GM20431 (cell line): ENCODE data around the gene HLA-DQA1.
"Not testable (repeated sequence)": the region's sequence is repeated elsewhere in the genome, so short reads cannot be mapped to it uniquely, and the experiment has no call there.

Experiments used
- in situ Hi-C: fragments of 300-500 bp; cut with MseI, MboI; formaldehyde crosslinking; loops from one replicate; pipeline ENCODE4 v1.15.0; 2020; ENCODE audit warnings: low sequenced_read_pairs; ENCODE audit not compliant: unreplicated experiment

Gene HLA-DQA1

DNA sequence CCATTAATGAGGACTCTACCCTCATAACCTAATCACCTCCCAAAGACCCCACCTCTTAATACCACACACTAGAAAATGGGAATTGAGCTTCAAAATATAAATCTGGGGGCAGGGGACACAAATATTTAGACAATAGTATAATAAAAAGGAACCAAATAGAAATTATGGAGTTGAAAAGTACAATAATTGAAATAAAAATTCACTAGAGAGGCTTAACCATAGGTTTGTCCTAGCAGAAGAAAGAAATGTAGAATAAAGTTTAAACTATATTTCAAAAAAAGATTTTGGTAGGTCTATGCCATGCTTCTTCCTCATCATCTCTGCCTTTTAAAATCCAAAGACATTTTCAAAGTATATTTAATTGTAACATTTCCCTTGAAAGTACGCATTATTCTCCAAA, 19.5 kb upstream of the HLA-DQA1 start:
- in situ Hi-C loops = no loop called here

DNA sequence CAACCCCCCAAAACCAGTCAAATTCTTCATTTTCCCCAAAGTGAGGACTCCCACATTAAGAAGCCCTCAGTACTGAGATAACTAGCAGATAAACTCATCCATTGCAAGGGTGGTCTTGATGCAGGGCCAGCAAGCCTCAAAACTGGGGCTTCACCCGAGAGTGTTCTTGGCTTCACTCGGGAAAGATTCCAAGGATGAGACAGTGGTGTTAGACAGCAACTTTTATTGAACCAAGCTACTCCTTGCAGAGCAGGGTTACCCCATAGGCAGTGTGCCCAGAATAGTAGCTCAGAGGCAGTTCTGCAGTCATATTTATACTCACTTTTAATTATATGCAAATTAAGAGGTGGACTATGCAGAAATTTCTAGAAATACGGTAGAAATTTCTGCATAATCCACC, 15.8 kb upstream of the HLA-DQA1 start:
- in situ Hi-C loops = no loop called here

DNA sequence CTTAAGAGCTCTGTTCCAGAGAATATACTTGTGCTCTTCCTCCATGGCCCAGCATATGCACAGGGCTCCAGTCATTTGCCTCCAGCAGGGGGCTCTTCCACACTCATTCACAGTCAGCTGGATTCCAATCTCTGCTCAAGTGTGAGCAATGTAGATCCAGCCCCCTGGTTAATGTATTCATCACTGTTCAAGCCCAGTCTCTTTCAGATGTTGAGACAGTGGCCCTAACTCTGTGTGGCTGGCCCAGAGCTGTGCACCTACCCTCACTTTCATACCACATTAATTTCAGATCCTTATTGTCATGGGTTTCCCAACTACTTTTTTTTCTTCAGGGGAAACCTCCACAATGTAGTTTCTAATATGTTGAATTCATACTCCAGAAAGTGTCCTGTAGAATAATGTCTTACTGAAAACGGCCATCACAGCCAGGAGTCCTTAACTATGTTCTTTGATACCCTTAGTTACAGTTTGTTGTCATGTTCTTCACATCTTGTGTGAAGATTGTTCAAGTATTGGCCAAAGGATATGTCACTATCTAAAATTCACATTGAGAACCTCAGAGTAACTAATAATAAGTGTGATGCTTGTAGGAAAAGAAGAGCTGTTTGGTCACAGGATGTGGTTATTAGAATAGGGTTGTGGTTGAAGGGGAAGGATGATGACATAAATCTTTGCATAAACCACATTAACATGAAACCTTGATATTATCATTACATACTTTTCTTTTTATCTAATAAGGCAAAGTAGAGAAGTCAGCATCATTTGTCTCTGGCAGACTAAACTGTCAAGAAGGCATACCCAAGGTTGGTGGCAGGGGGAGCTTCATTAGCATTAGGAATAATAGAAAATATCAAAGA, 14.4 kb upstream of the HLA-DQA1 start:
- in situ Hi-C loops = no loop called here

DNA sequence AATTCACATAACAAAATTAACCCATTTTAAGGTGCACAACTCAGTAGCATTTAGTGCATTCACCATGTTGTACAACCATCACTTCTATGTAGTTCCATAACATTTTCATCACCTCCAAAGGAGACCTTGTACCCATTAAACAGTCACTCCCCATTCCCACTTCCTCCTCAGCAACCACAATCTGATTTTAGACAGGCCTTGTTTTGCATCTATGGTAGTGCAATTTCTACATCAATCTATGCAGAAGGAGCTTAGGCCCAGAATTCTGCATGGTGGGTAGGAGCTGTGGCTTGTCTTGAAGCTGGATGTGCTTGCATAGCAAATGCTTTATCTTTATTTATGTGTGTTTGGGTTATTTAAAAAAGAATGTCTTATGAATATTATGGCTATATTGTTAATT, 13.5 kb upstream of the HLA-DQA1 start:
- in situ Hi-C loops = no loop called here

DNA sequence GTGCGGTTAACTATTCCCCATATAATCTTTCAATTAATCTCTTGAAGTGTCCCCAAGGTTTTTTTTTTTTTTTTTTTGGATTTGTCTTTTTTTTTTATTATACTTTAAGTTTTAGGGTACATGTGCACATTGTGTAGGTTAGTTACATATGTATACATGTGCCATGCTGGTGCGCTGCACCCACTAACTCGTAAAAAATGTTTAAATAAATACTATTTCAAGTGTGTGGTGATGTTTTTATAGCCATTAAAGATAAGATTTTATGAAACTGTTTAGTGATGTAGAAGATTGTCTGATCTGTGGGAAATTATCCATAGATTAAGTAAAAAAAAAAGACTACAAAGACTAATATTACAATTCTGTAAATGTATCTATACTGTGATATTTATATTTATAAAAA, 12.6 kb upstream of the HLA-DQA1 start:
- in situ Hi-C loops = no loop called here

DNA sequence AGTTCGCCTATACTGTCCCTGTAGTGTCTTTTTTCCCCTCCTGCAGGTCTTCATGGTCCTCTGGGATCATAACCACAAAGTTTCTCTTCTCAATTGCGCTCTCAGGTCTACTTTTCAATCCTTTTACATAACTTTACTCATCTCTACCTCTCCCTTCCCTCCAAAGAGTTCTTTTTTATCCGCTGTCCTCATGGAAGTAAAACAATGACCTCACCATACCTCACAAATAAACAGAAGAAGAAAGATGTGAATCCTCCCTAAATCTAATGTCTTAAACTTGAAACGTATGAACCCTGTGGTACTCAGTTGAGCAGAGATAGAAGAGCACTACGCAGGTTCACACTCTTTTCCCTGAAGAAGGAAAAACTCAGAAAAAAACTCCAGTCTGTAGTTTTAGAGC, 12.1 kb upstream of the HLA-DQA1 start:
- in situ Hi-C loops = no loop called here

DNA sequence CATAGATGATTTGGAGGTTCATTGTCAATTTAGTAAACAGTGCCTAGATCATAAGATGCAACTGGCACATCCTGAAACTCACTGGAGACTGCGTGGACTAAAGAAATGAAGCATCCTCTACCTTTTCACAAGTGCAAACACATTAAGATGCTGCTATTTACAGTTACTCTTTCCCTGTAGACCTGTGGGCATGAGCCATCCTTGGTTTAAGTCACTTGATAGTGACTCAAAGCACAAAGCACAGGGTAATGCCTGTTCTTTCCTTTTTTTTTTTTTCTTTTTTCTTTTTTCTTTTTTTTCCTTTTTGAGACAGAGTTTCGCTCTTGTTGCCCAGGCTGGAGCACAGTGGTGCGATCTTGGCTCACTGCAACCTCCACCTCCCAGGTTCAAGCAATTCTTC, 10.0 kb upstream of the HLA-DQA1 start:
- in situ Hi-C loops = no loop called here

DNA sequence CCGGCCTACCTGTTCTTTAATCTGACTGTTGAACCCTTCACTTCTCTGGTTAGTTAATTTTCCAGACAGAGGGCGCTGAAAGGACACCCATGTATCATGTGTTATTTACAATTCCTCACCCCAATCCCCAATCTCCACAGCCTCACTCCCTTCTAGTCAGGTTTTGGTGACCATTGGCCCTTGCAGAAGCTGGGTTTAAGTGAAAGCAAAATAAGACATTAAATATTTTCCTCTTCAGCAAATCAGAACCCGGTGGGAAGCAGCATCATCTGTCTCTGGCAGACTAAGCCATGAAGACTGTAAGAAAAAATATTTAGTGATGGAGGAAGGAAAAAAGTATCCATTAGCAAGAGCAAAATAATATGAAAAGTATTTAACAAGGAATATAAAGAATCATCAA, 9.4 kb upstream of the HLA-DQA1 start:
- in situ Hi-C loops = no loop called here

DNA sequence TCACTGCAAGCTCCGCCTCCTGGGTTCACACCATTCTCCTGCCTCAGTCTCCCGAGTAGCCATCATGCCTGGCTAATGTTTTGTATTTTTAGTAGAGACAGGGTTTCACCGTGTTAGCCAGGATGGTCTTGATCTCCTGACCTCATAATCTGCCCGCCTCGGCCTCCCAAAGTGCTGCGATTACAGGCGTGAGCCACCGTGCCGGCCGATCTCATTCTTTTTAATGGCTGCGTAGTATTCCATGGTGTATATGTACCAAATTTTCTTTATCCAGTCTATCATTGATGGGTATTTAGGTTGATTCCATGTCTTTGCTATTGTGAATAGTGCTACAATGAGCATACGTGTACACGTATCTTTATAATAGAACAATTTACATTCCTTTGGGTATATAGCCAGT, 7.4 kb upstream of the HLA-DQA1 start:
- in situ Hi-C loops = not testable (repeated sequence)

DNA sequence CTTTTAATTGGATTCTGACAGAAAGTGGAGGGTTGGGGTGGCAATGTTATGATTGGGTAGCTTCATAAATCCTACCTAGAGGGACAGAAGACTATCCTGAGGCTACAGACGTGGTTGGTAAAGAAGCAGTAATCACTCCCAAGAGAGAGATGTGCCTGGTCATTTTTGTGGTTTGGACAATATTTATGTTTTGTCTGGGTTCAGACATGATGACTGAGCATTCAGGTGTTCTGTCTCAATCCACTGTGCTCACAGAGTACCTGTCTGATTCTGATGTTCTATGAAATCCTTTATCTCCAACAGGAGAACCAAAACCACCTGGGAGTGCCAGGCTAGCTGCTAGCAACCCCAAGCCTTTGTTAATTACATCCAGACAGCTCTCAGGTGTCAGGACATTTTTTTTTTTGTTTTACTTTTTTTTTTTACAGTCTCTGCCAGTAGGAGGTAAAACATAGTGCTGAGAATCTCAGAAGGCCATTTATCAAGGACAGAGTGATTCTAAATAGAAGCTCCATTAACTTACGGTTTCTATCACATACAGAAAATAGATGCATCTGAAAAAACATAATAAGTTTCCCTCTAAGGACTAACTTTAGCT, 1.6 kb upstream of the HLA-DQA1 start:
- in situ Hi-C loops = no loop called here

DNA sequence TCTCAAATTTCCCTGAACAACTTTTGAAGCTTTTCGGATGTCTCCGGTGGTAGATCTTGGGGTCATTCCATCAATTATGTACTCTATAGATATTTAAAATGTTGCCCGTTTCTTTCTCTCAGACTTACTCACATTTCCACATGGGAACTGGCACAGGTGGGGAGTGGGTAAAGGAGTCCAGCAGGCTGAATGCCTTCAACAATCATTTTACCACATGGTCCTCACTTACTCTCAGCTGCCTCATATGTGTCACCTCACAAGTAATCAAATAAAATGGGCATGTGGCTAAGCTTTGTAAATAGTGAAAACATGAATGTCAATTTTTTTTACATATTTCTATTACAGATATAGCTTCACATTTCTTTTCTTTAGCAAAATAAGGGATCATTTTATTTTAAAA, 677 bp downstream of the HLA-DQA1 start:
- in situ Hi-C loops = no loop called here

DNA sequence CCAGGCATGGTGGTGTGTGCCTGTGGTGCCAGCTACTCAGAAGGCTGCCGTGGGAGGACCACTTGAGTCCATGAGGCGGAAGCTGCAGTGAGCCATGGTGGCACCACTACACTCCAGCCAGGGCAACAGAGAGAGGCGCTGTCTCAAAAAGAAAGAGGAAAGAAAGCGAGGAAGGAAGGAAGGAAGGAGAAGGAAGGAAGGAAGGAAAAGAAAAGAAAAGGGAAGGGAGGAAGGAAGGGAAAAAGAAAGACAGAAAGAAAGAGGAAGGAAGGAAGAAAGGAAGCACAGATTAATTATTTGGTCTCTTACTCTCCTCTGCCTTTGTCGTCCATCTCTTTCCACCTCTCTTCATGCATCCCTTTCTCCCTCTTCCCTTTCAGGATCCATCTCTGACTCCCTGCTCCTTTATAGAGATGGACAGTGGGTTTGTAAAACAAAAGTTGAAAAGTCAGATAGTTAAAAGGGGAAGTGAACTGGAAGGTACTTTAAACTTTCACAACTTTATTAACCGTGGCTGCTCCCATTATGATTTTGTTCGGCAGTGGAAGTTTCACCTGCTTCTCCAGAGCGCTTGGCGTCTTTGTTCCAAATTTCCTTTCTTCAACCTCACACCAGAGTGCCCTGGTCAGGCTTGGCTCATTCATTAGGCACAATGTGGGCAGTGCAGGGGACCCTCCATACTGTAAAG, 1.5 kb downstream of the HLA-DQA1 start:
- in situ Hi-C loops = no loop called here

DNA sequence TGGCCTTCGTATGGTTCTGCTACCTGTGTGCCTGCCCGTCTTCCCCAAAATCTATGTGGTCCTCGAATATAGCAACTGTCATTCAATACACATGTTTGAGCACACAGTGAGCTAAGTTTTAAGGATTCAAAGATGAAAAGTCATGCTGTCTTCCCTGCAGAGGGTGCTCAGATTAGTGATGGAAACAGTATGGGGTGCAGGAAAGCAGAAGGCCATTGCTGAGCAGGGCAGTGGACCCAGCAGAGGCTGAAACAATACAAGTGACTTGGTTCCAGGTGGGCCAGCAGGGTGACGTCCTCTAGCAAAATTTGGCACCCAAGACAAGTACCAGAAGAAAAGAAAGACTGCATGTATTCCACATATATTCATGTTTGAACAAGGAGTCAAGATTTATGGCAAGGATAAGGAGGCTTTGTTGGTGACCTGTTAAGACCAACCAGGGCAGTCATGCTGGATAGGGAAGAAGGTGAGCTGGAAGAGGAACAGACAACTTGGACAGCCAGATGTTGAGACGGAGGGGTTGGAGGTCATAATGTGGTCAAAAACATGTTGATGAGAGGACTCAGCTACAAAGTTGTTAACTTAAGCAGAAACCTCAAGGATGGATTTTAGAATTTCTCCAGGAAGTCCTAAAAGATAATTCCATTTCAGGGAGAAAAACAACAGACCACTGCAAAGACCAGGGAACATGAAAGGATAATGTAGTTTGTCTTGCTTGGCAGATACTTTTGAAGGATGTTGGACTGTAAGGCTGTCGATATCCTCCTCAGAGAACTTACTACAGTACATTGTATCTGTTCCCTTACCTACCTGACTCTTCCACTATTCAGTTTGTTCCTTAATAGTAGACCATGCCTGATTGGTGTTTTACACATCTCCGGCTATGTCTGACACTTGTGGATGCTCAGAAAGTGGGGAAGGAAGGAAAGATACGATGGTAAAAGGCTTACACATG, 2.5 kb downstream of the HLA-DQA1 start:
- in situ Hi-C loops = no loop called here

DNA sequence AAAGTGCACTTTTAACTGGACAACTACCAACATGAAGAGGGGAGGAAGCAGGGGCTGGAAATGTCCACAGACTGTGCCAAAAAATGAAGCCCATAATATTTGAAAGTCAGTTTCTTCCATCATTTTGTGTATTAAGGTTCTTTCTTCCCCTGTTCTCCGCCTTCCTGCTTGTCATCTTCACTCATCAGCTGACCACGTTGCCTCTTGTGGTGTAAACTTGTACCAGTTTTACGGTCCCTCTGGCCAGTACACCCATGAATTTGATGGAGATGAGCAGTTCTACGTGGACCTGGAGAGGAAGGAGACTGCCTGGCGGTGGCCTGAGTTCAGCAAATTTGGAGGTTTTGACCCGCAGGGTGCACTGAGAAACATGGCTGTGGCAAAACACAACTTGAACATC, 3.9 kb downstream of the HLA-DQA1 start:
- in situ Hi-C loops = no loop called here

DNA sequence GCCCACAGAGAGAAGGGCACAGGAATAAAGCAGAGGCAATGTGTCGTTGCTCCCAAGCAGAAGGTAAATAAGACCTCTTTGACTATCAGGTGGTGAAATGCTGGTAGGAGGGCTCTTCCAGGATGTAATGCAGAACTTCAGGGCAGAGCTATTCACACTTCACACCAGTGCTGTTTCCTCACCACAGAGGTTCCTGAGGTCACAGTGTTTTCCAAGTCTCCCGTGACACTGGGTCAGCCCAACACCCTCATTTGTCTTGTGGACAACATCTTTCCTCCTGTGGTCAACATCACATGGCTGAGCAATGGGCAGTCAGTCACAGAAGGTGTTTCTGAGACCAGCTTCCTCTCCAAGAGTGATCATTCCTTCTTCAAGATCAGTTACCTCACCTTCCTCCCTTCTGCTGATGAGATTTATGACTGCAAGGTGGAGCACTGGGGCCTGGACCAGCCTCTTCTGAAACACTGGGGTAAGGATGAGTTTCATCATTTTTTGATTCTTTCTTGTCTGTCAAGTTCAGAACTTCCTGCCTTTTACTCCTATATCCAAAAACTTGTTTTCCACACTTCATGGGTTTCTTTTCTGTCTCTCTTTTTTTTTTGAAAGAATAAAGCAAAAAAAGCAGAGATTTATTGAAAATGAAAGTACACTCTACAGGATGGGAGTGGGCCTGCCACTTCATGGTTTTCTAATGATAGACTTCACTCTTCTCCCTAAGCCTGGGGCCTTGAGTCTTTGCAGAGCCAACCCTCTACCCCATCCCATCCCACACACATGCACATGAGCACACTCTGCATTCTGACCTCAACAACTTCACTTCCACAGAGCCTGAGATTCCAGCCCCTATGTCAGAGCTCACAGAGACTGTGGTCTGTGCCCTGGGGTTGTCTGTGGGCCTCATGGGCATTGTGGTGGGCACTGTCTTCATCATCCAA, 4.8 kb downstream of the HLA-DQA1 start:
- in situ Hi-C loops = not testable (repeated sequence)

DNA sequence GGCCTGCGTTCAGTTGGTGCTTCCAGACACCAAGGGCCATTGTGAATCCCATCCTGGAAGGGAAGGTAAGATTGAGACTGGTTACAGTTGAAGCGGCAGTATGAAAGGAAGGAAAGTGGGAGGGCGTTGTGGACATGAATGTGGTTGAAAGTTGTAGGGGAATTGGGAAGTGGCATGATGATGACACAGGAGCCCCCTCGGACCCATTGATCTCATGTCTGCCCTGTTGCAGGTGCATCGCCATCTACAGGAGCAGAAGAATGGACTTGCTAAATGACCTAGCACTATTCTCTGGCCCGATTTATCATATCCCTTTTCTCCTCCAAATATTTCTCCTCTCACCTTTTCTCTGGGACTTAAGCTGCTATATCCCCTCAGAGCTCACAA, 5.5 kb downstream of the HLA-DQA1 start:
- in situ Hi-C loops = no loop called here

DNA sequence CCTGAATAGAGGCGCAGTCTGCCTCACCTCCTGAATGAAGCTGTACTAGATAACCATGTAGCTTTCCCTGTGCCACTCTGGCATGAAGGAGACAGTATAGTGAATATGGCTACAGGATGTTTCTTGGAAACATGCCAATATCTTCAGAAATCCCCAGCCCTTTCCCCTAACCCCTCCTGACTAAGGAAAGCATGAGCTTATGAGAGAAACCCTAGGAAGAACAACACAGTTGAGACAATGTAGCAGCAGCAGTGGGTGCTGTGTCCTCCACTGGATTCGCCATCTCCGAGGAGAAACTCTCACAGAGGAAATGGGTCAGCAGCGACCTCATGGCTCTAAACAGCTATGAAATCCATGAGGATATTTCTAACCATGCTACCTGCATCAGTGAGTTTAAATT, 6.7 kb downstream of the HLA-DQA1 start:
- in situ Hi-C loops = no loop called here

DNA sequence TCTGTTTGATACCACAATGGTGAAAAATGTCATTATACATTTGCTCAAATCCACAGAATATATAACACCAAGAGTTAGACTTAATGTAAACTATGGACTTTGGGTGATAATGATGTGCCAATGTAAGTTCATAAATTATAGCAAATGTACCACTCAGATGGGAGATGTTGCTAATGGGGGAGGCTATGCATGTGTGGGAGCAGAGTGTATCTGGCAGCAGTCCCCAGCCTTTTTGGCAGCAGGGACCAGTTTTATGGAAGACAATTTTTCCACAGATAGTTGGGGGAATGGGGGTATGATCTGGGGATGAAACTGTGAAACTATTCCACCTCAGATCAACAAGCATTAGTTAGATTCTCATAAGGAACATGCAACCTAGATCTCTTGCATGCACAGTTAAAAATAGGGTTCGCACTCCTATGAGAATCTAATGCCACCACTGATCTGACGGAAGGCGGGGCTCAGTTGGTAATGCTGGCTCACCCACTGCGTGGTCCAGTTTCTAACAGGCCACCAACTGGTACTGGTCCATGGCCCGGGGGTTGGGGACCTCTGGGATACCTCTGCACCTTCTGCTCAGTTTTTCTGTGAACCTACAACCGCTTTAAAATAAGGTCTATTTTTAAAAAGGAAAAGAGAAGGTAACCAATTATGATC, 8.0 kb downstream of the HLA-DQA1 start:
- in situ Hi-C loops = no loop called here
